Measurements from ENCODE around the gene BCAR1. TPM values are rescaled to one million over a fixed set of nuclear protein-coding genes. Genes with fewer than 3 reads are reported as not detected.

Gene BCAR1
- total and polyA plus RNA-seq, 2 of the 13 experiments (the other 11 are each of a cell fraction or from before 2014, with no cell fraction given), result 48.1 to 51.7 TPM

- DNase-seq (ENCODE audit: low spot score) (no peak), FAIRE-seq (no peak), ATAC-seq (no peak; the same call in 2 of the 3 replicates)
- POLR2A ChIA-PET, result interaction anchor here (0.8 to 9.3 kb wide), 10 partner anchors 9 to 171 kb away, joined by 3 to 151 read pairs (median 10); partner anchors contain the start of genes BCAR1 and CFDP1
- H4K20me1 ChIP-seq (ENCODE audit: insufficient read depth, low read length), result peaks cover 42% of the 10 kb centered on the region
- intact Hi-C loops (cut with micrococcal nuclease; ENCODE audit: unreplicated experiment), result loop anchor here (1.0 to 5.0 kb wide), 3 partner anchors 24 to 200 kb away; partner anchors contain the start of gene TMEM170A
- H3K36me3 ChIP-seq (replicated peaks in 1 of 2; ENCODE audit: control insufficient read depth in 1 of 2, insufficient read depth in 2 of 2, low read length in 2 of 2), result peaks cover 4 to 5% of the 10 kb centered on the region in 2 experiments; a peak in 1 of 5 replicates
- peaks cover 76% of the 10 kb centered on the region for H3K4me1 ChIP-seq (ENCODE audit: insufficient read depth, low read length)
- CTCF ChIA-PET (ENCODE audit: low intra/inter-chr PET ratio, low total read pairs), result no interaction called here
- H2AFZ ChIP-seq (ENCODE audit: low read length), result no peak overlapping the region
- 68% methylated on average over 4 of the region's 5 CpGs for WGBS (ENCODE audit: low lambda C conversion rate)
- peak overlapping the region; percentile 61 for H3K27ac ChIP-seq (ENCODE audit: extremely low read length, insufficient read depth, low read length)
- in situ Hi-C loops (cut with HindIII; ENCODE audit: extremely low pct_ligation_motif_present, low pct_unique_long_range_greater_than_20kb), result no loop called here
- peaks cover 74% of the 10 kb centered on the region for H3K79me2 ChIP-seq (ENCODE audit: insufficient read depth, low read length)
- H3K27me3 ChIP-seq (ENCODE audit: control insufficient read depth in 1 of 2, insufficient read depth in 2 of 2, low read length in 2 of 2), result no peaks in the 10 kb centered on the region
- no TSS peak for BruUV-seq (replicated peaks)
- H3K4me2 ChIP-seq (ENCODE audit: low read depth, low read length), result peak overlapping the region; percentile 98
- H3K9me3 ChIP-seq (ENCODE audit: low read length), result no peaks in the 10 kb centered on the region
- peak overlapping the region in 2 of 3 experiments; percentile 2 to 96; a peak in 3 of 6 replicates for H3K4me3 ChIP-seq (replicated peaks in 1 of 3; ENCODE audit: insufficient read depth in 1 of 3, low read depth in 2 of 3, low read length in 3 of 3)
- peak overlapping the region; percentile 96 for H3K9ac ChIP-seq (ENCODE audit: insufficient read depth, low read depth, low read length)
- TF ChIP-seq ZNF296 (CRISPR knock-in tag; conservative IDR thresholded peaks at IDR 0.05) (peak; percentile 15; the same call in 1 of the 2 replicates), HNF1A (IDR thresholded peaks at IDR 0.05; ENCODE audit: low read depth) (no peak), HNF1A (CRISPR knock-in tag; IDR thresholded peaks at IDR 0.05; ENCODE audit: borderline replicate concordance) (no peak), SOX6 (IDR thresholded peaks at IDR 0.05) (no peak), SOX6 (CRISPR knock-in tag; IDR thresholded peaks at IDR 0.05) (no peak), ZFP90 (CRISPR knock-in tag; IDR thresholded peaks at IDR 0.05; ENCODE audit: borderline replicate concordance) (0 out of 2 replicates have a peak, but pooled peaks have one; percentile 16), ZNF577 (CRISPR knock-in tag; IDR thresholded peaks at IDR 0.05; ENCODE audit: borderline replicate concordance, low read depth) (no peak), GPN1 (CRISPR knock-in tag; IDR thresholded peaks at IDR 0.05; ENCODE audit: borderline replicate concordance) (no peak; the same call in 1 of the 2 replicates), PRDM10 (CRISPR knock-in tag; IDR thresholded peaks at IDR 0.05; ENCODE audit: low read depth) (no peak), SRSF1 (optimal IDR thresholded peaks at IDR 0.05; ENCODE audit: low read depth, low read length) (peak; percentile 39), HNRNPL (IDR thresholded peaks at IDR 0.05; ENCODE audit: low read depth, low read length) (peak; percentile 32), REPIN1 (CRISPR knock-in tag; IDR thresholded peaks at IDR 0.05; ENCODE audit: borderline replicate concordance, low read depth) (0 out of 2 replicates have a peak, but pooled peaks have one; percentile 16), GLMP (CRISPR knock-in tag; IDR thresholded peaks at IDR 0.05; ENCODE audit: borderline replicate concordance) (no peak), ATRX (CRISPR knock-in tag; IDR thresholded peaks at IDR 0.05; ENCODE audit: borderline replicate concordance) (no peak), NPAS2 (CRISPR knock-in tag; IDR thresholded peaks at IDR 0.05; ENCODE audit: borderline replicate concordance) (no peak), ZNF501 (CRISPR knock-in tag; IDR thresholded peaks at IDR 0.05) (peak; percentile 43; the same call in 1 of the 2 replicates)
Measured at GRCh38 chr16:75262800-75263127, 11.3 kb upstream of the BCAR1 start.

Measured in HepG2 (cell line).